WTC11 (cell line): Measurements from ENCODE around the gene ANKRD33B.

ENCODE experiments used
- CREB1 ChIP-seq: sonication (generic); formaldehyde crosslinking; IDR thresholded peaks from 2 replicates; pipeline ENCODE4 v1.8.0; 2023; ENCODE audit warnings: mild to moderate bottlenecking, missing genetic modification reagents
- E2F4 ChIP-seq: sonication (generic); formaldehyde crosslinking; IDR thresholded peaks from 2 replicates; pipeline ENCODE4 v1.8.1; 2022; ENCODE audit warnings: low read depth, mild to moderate bottlenecking, moderate library complexity, missing genetic modification reagents, borderline replicate concordance
- FOXK1 ChIP-seq: sonication (generic); formaldehyde crosslinking; IDR thresholded peaks from 2 replicates; pipeline ENCODE4 v1.8.0; 2022; ENCODE audit warnings: mild to moderate bottlenecking, moderate library complexity, missing genetic modification reagents
- JUN ChIP-seq: sonication (generic); formaldehyde crosslinking; IDR thresholded peaks from 2 replicates; pipeline ENCODE4 v1.8.0; 2023; ENCODE audit warnings: mild to moderate bottlenecking, missing genetic modification reagents
- MAX ChIP-seq: sonication (generic); formaldehyde crosslinking; IDR thresholded peaks from 2 replicates; pipeline ENCODE4 v1.8.0; 2022; ENCODE audit warnings: mild to moderate bottlenecking, missing genetic modification reagents
- NR1H2 ChIP-seq: sonication (generic); formaldehyde crosslinking; IDR thresholded peaks from 2 replicates; pipeline ENCODE4 v1.9.0; 2021; ENCODE audit warnings: mild to moderate bottlenecking, moderate library complexity, missing genetic modification reagents
- ZNF121 ChIP-seq: sonication (generic); formaldehyde crosslinking; IDR thresholded peaks from 2 replicates; pipeline ENCODE4 v1.8.0; 2023; ENCODE audit warnings: missing genetic modification reagents
- TF ChIP-seq, protein P1 (sequence below): fragments of 200-600 bp; IDR thresholded peaks from 2 replicates; pipeline ENCODE4 v1.8.0; 2022; ENCODE audit warnings: antibody characterized with exemption
- TF ChIP-seq, protein P2 (sequence below): sonication (generic); formaldehyde crosslinking; IDR thresholded peaks from 2 replicates; pipeline ENCODE4 v1.8.0; 2023; ENCODE audit warnings: missing genetic modification reagents

GRCh38 chr5:10567121-10567591 is 3.3 kb downstream of the ANKRD33B start:
- TF ChIP-seq, protein P1, sequence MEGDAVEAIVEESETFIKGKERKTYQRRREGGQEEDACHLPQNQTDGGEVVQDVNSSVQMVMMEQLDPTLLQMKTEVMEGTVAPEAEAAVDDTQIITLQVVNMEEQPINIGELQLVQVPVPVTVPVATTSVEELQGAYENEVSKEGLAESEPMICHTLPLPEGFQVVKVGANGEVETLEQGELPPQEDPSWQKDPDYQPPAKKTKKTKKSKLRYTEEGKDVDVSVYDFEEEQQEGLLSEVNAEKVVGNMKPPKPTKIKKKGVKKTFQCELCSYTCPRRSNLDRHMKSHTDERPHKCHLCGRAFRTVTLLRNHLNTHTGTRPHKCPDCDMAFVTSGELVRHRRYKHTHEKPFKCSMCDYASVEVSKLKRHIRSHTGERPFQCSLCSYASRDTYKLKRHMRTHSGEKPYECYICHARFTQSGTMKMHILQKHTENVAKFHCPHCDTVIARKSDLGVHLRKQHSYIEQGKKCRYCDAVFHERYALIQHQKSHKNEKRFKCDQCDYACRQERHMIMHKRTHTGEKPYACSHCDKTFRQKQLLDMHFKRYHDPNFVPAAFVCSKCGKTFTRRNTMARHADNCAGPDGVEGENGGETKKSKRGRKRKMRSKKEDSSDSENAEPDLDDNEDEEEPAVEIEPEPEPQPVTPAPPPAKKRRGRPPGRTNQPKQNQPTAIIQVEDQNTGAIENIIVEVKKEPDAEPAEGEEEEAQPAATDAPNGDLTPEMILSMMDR, result no peak
- TF ChIP-seq FOXK1 (CRISPR knock-in tag), result no peak
- no peak for TF ChIP-seq CREB1 (CRISPR knock-in tag)
- TF ChIP-seq ZNF121 (CRISPR knock-in tag), result no peak
- TF ChIP-seq, protein P2, sequence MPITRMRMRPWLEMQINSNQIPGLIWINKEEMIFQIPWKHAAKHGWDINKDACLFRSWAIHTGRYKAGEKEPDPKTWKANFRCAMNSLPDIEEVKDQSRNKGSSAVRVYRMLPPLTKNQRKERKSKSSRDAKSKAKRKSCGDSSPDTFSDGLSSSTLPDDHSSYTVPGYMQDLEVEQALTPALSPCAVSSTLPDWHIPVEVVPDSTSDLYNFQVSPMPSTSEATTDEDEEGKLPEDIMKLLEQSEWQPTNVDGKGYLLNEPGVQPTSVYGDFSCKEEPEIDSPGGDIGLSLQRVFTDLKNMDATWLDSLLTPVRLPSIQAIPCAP (CRISPR knock-in tag), result no peak
- no peak for TF ChIP-seq E2F4 (CRISPR knock-in tag)
- no peak for TF ChIP-seq MAX (CRISPR knock-in tag)
- no peak for TF ChIP-seq NR1H2 (CRISPR knock-in tag)
- no peak for TF ChIP-seq JUN (CRISPR knock-in tag)
